Epithelial cell of esophagus (primary cell): ENCODE data around the gene KIF26A.

Source experiments
- DNase-seq: peaks from one replicate; pipeline ENCODE4 v3.0.0; 2010; ENCODE audit warnings: low read depth
- H3K4me3 ChIP-seq: 2 replicates; pipeline ENCODE4 v1.5.1; 2011; ENCODE audit warnings: mild to moderate bottlenecking, low read length, control low read depth
- CTCF ChIP-seq: IDR thresholded peaks from 2 replicates; pipeline ENCODE4 v1.5.1; 2011; ENCODE audit warnings: low read depth, mild to moderate bottlenecking, low read length, control low read depth, inconsistent platforms; ENCODE audit not compliant: insufficient read depth; ENCODE audit errors: missing control alignments

The KIF26A gene

GRCh38 chr14:104182857-104183425 lies 44.6 kb downstream of the KIF26A start:
- no peak overlapping the region for H3K4me3 ChIP-seq
- DNase-seq = no peak
- TF ChIP-seq CTCF = no peak

GRCh38 chr14:104183796-104184195 lies 45.4 kb downstream of the KIF26A start:
- no peak for TF ChIP-seq CTCF
- H3K4me3 ChIP-seq = no peak overlapping the region

GRCh38 chr14:104184506-104184905 lies 46.1 kb downstream of the KIF26A start:
- DNase-seq = no peak
- TF ChIP-seq CTCF = no peak

More at GRCh38 chr14:104183796-104184195, 45.4 kb downstream of the KIF26A start:
- no peak for DNase-seq

GRCh38 chr14:104184911-104185499 lies 46.6 kb downstream of the KIF26A start:
- TF ChIP-seq CTCF = no peak
- no peak for DNase-seq
- H3K4me3 ChIP-seq = no peak overlapping the region

More at GRCh38 chr14:104184506-104184905, 46.1 kb downstream of the KIF26A start:
- H3K4me3 ChIP-seq = no peak overlapping the region

GRCh38 chr14:104185916-104186495 lies 47.6 kb downstream of the KIF26A start:
- H3K4me3 ChIP-seq = no peak overlapping the region
- no peak for TF ChIP-seq CTCF
- no peak for DNase-seq

- no peak for TF ChIP-seq CTCF
- no peak overlapping the region for H3K4me3 ChIP-seq
- DNase-seq = no peak
Measured at GRCh38 chr14:104186575-104186974, 48.2 kb downstream of the KIF26A start.
